Upper lobe of left lung (tissue), 6 donors: Measurements from ENCODE around the gene IPO9. TPM values are rescaled to one million over a fixed set of nuclear protein-coding genes. Genes with fewer than 3 reads are reported as not detected.

ENCODE experiments used
- ATAC-seq, 2 donors: fragments of 200-7000 bp; cut with Tn5 transposase; one replicate each; pipeline ENCODE4 v1.9.1; 2022; ENCODE audit warnings: mild to moderate bottlenecking in 2 of 2, moderate library complexity in 2 of 2; ENCODE audit not compliant: low FRiP score in 2 of 2
- DNase-seq, 2 donors: peaks; one replicate each; pipeline ENCODE4 v3.0.0-alpha.2; 2019 to 2020
- H3K27ac ChIP-seq, 4 donors: fragments of 200-600 bp; sonication (generic); one replicate each; pipeline ENCODE4 v1.5.1; 2016 to 2019
- H3K27me3 ChIP-seq, 4 donors: fragments of 200-600 bp; sonication (generic); one replicate each; pipeline ENCODE4 v1.5.1; 2017 to 2019
- H3K36me3 ChIP-seq, 4 donors: fragments of 200-600 bp; sonication (generic); one replicate each; pipeline ENCODE4 v1.5.1; 2016 to 2019
- H3K4me1 ChIP-seq, 4 donors: fragments of 200-600 bp; sonication (generic); one replicate each; pipeline ENCODE4 v1.5.1; 2018 to 2019
- H3K4me3 ChIP-seq, 4 donors: fragments of 200-600 bp; sonication (generic); one replicate each; pipeline ENCODE4 v1.5.1; 2017 to 2019; ENCODE audit warnings: mild to moderate bottlenecking in 2 of 4, moderate library complexity in 1 of 4
- H3K9me3 ChIP-seq, 4 donors: fragments of 200-600 bp; sonication (generic); one replicate each; pipeline ENCODE4 v1.5.1; 2018 to 2019
- EP300 ChIP-seq, 4 donors: sonication (generic); formaldehyde crosslinking; IDR thresholded peaks; one replicate each; pipeline ENCODE4 v1.5.1; 2017; ENCODE audit warnings: antibody characterized with exemption in 4 of 4, control low read depth in 2 of 4
- POLR2A ChIP-seq, 4 donors: fragments of 450-650 bp; IDR thresholded peaks; one replicate each; pipeline ENCODE4 v1.5.1; 2016 to 2017; ENCODE audit warnings: antibody characterized with exemption in 4 of 4, mild to moderate bottlenecking in 2 of 4
- POLR2AphosphoS5 ChIP-seq, 2 donors: sonication (generic); formaldehyde crosslinking; IDR thresholded peaks; one replicate each; pipeline ENCODE4 v1.5.1; 2017; ENCODE audit warnings: antibody characterized with exemption in 2 of 2
- WGBS, 2 donors: methylation state at CpG; one replicate each; pipeline ENCODE4 v1.1.5; 2017 to 2018; 5-methylcytosine and 5-hydroxymethylcytosine counted together
- total RNA-seq, 6 donors: library from RNA; depleted of rRNA in 4 of 6; stranded (reverse); fragments of >200 nt in 4 of 6; gene quantifications; one replicate each; pipeline versions ENCODE4 v1.1.0 to v1.2.1, GENCODE V29; 2016 to 2021
- TF ChIP-seq, protein P1 (sequence below), 6 experiments: fragments of 450-650 bp in 4 of 6; fragments of 200-600 bp in 2 of 6; sonication (generic) in 2 of 6; IDR thresholded peaks; one replicate each; pipeline ENCODE4 v1.5.1; 2016 to 2019; ENCODE audit warnings: antibody characterized with exemption in 6 of 6
- donor health status: DM: no; HTN: no; CAD: no; lungs with moderate emphysema.
- donor health status: DM: no; HTN: yes; CAD: no; lungs with severe emphysema.

IPO9 gene
- total RNA-seq, 6 donors from 2014 or later = 22.8 to 46.7 (median 35.7) TPM

DNA sequence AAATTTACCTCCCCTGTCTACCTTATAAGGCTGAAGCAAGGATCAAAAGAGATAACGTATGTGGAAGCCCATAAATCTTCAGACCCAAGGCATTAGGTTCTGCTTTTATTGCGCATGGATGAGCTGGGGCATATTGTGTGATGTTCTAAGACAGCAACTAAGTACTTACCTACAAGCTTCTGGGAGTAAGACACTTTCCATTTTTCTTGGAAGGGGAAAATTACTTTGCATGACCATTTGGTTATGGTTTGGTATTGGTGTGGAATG, 96.3 kb downstream of the IPO9 start:
- Histone ChIP-seq H3K4me3 (no peak overlapping the region), H3K9me3 (no peaks in the 10 kb centered on the region), H3K4me1 (no peaks in the 10 kb centered on the region), H3K27me3 (no peaks in the 10 kb centered on the region), H3K27ac (no peak overlapping the region), H3K36me3 (no peaks in the 10 kb centered on the region)
- ATAC-seq (no peak), DNase-seq (no peak)
- TF ChIP-seq POLR2A (IDR thresholded peaks at IDR 0.05) (no peak), EP300 (IDR thresholded peaks at IDR 0.05) (no peak), POLR2AphosphoS5 (IDR thresholded peaks at IDR 0.05) (no peak)
- TF ChIP-seq, protein P1, sequence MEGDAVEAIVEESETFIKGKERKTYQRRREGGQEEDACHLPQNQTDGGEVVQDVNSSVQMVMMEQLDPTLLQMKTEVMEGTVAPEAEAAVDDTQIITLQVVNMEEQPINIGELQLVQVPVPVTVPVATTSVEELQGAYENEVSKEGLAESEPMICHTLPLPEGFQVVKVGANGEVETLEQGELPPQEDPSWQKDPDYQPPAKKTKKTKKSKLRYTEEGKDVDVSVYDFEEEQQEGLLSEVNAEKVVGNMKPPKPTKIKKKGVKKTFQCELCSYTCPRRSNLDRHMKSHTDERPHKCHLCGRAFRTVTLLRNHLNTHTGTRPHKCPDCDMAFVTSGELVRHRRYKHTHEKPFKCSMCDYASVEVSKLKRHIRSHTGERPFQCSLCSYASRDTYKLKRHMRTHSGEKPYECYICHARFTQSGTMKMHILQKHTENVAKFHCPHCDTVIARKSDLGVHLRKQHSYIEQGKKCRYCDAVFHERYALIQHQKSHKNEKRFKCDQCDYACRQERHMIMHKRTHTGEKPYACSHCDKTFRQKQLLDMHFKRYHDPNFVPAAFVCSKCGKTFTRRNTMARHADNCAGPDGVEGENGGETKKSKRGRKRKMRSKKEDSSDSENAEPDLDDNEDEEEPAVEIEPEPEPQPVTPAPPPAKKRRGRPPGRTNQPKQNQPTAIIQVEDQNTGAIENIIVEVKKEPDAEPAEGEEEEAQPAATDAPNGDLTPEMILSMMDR (IDR thresholded peaks at IDR 0.05) = no peak
- WGBS, 2 donors = 76 to 81% methylated on average over 2 of the region's 2 CpGs

DNA sequence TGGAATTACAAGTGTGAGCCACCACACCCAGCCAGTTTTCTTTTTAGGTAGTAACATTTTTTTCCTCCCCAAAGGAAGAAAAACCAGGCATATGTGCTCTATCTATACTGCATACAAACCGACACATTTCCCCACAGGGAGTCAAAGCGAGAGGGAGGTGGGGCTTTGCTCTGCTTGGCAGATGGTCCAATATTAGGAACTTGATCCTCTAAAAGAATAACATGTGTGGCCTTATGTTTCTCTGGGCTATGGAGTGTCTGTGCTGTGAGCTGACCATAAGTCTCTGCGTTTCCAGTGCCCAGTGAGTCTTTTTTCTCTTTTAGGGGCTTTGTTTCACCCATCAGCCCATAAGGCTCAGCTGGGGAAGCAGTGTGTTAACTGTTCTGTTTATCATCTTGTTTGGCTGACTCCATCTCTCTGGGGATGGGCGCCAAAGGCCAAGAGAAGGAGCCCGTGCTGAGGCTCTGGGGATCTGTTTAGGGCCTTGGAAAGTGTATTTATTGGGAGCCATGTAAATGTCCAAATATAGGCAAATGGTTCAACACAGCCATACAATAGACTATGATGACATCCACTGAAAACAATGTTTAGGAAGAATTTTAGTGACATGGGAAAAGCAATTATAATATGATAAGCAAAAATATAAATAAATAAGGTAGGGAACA, 97.2 kb downstream of the IPO9 start:
- H3K36me3 ChIP-seq = no peaks in the 10 kb centered on the region
- DNase-seq (no peak), ATAC-seq (no peak)
- no peaks in the 10 kb centered on the region for H3K27me3 ChIP-seq
- TF ChIP-seq POLR2AphosphoS5 (IDR thresholded peaks at IDR 0.05) (no peak), POLR2A (IDR thresholded peaks at IDR 0.05) (no peak), EP300 (IDR thresholded peaks at IDR 0.05) (no peak)
- TF ChIP-seq, protein P1 (IDR thresholded peaks at IDR 0.05) = no peak
- WGBS, 2 donors = 76 to 80% methylated on average over 5 of the region's 5 CpGs
- H3K27ac ChIP-seq = peak overlapping the region in 1 of 4 donors; percentile 16
- no peaks in the 10 kb centered on the region for H3K4me1 ChIP-seq
- H3K9me3 ChIP-seq = no peaks in the 10 kb centered on the region
- H3K4me3 ChIP-seq = no peak overlapping the region

DNA sequence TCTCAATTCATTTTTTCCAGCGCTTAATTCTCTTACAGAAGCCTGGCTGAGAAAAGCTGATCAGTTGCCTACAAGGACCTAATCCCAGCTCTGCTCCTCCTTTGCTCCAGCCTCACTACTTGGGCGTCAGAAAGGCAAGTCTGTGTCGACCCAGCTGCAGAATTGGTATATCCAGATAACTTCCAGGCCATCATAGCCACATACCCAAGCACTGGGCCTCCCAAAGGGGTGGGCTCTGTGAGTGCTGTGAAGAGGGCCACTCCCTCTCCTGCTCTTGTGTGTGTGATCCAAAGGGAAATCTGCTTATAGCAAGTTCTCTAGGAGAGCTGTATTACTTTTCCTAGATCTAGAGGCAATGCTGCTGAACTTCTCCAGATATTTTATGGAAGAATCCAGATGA, 99.3 kb downstream of the IPO9 start:
- no peak for DNase-seq
- H3K4me1 ChIP-seq = no peaks in the 10 kb centered on the region
- H3K27ac ChIP-seq = no peak overlapping the region
- no peaks in the 10 kb centered on the region for H3K9me3 ChIP-seq
- no peak for ATAC-seq
- H3K27me3 ChIP-seq = no peaks in the 10 kb centered on the region
- 83 to 98% methylated on average over 3 of the region's 3 CpGs for WGBS, 2 donors
- no peak overlapping the region for H3K4me3 ChIP-seq
- no peak for TF ChIP-seq POLR2A (IDR thresholded peaks at IDR 0.05)
- TF ChIP-seq EP300 (IDR thresholded peaks at IDR 0.05) = no peak
- TF ChIP-seq, protein P1 (IDR thresholded peaks at IDR 0.05) = no peak
- no peaks in the 10 kb centered on the region for H3K36me3 ChIP-seq

DNA sequence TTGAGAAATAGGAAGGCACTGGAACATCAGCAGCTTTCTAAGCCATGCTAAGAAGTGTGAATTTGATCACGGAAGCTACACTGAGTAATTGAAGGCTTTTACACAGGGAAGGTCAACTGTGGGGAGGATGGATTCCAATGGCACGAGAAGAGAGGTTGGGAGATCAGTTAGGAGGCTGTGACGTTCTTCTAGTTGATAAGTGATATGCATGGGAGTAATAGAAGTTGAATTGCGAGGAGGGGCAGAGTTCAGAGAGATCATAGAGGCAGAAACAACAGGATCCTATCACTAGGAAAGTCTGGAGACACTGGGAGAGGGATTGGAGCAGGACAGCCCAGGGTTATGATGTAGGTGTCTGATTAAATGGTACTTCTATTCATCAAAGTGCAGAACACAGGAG, 101.2 kb downstream of the IPO9 start:
- Histone ChIP-seq H3K4me1 (peaks cover 0 to 4% (median 0%) of the 10 kb centered on the region in 4 donors), H3K27ac (no peak overlapping the region), H3K9me3 (no peaks in the 10 kb centered on the region), H3K27me3 (no peaks in the 10 kb centered on the region), H3K36me3 (no peaks in the 10 kb centered on the region), H3K4me3 (no peak overlapping the region)
- no peak for ATAC-seq
- WGBS, 2 donors = 85 to 89% methylated on average over 4 of the region's 4 CpGs
- TF ChIP-seq POLR2A (IDR thresholded peaks at IDR 0.05) = no peak
- TF ChIP-seq EP300 (IDR thresholded peaks at IDR 0.05) = no peak
- no peak for TF ChIP-seq POLR2AphosphoS5 (IDR thresholded peaks at IDR 0.05)
- TF ChIP-seq, protein P1 (IDR thresholded peaks at IDR 0.05) = no peak
- DNase-seq = no peak

DNA sequence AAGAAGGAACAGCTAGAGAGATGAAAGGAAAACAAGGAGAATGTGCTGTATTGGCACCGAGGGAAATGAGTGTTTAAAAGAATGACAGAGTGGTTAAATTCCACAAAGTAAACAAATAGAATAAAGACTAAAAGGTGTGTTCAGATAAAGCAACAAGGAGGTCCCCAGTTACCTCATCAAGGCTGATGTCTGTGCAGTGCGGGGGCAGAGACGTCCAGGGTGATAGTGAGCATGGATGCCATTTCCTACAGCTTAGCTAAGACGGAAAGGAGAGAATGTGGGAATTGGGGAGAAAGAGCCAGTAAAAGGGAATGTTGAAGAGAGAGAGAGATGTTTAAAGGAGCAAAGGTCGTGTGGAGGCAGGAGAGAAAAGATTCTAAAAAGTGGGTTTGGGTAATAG, 101.8 kb downstream of the IPO9 start:
- 62 to 66% methylated on average over 5 of the region's 5 CpGs for WGBS, 2 donors
- Histone ChIP-seq H3K4me1 (peaks cover 0 to 4% (median 0%) of the 10 kb centered on the region in 4 donors), H3K27me3 (no peaks in the 10 kb centered on the region), H3K4me3 (no peak overlapping the region), H3K27ac (no peak overlapping the region), H3K9me3 (no peaks in the 10 kb centered on the region), H3K36me3 (no peaks in the 10 kb centered on the region)
- TF ChIP-seq EP300 (IDR thresholded peaks at IDR 0.05) (no peak), POLR2AphosphoS5 (IDR thresholded peaks at IDR 0.05) (no peak), POLR2A (IDR thresholded peaks at IDR 0.05) (no peak)
- TF ChIP-seq, protein P1 (IDR thresholded peaks at IDR 0.05) = no peak
- DNase-seq (no peak), ATAC-seq (no peak)
